ENCODE data around the gene COL8A2.

COL8A2 gene

GRCh38 chr1:36098650-36099365, 26.2 kb downstream of the COL8A2 start:
- no peak for DNase-seq
- peaks cover 2 to 17% (median 12%) of the 10 kb centered on the region in 4 experiments for H3K36me3 ChIP-seq (ENCODE audit: control insufficient read depth in 4 of 4, insufficient read depth in 4 of 4, low read length in 3 of 4)
- H3K4me3 ChIP-seq (ENCODE audit: control insufficient read depth in 1 of 7, extremely low read depth in 1 of 7, insufficient read depth in 4 of 7, low read depth in 2 of 7, low read length in 6 of 7) = no peak overlapping the region
- 94% methylated on average over 13 of the region's 13 CpGs for WGBS (ENCODE audit: insufficient coverage)
- peaks cover 0 to 20% (median 13%) of the 10 kb centered on the region in 4 experiments for H3K4me1 ChIP-seq (ENCODE audit: control extremely low read depth in 1 of 4, control insufficient read depth in 4 of 4, insufficient read depth in 4 of 4, low read length in 3 of 4)
- ChIA-PET POLR2A (no interaction called here), CTCF (interaction anchor here (0.8 to 17.2 kb wide), 6 partner anchors 9 to 201 kb away, joined by 3 to 283 read pairs (median 26); no protein-coding TSS in a partner anchor)
- no peak overlapping the region for H3K27ac ChIP-seq (ENCODE audit: insufficient read depth in 1 of 2, low read depth in 1 of 2, low read length in 2 of 2, poor library complexity in 1 of 2, severe bottlenecking in 2 of 2)
- no peaks in the 10 kb centered on the region for H3K27me3 ChIP-seq (replicated peaks in 2 of 5; ENCODE audit: control insufficient read depth in 4 of 5, insufficient read depth in 5 of 5, low read length in 4 of 5)
- no peaks in the 10 kb centered on the region for H3K9me3 ChIP-seq (ENCODE audit: control extremely low read depth in 1 of 5, control insufficient read depth in 4 of 5, insufficient read depth in 2 of 5, low read depth in 1 of 5, low read length in 4 of 5)

GRCh38 chr1:36097693-36098585, 27.1 kb downstream of the COL8A2 start:
- no peak for DNase-seq
- H3K4me1 ChIP-seq (ENCODE audit: control extremely low read depth in 1 of 4, control insufficient read depth in 4 of 4, insufficient read depth in 4 of 4, low read length in 3 of 4) = peaks cover 0 to 20% (median 13%) of the 10 kb centered on the region in 4 experiments
- no peaks in the 10 kb centered on the region for H3K27me3 ChIP-seq (replicated peaks in 2 of 5; ENCODE audit: control insufficient read depth in 4 of 5, insufficient read depth in 5 of 5, low read length in 4 of 5)
- H3K4me3 ChIP-seq (ENCODE audit: control insufficient read depth in 1 of 7, extremely low read depth in 1 of 7, insufficient read depth in 4 of 7, low read depth in 2 of 7, low read length in 6 of 7) = no peak overlapping the region
- H3K9me3 ChIP-seq (ENCODE audit: control extremely low read depth in 1 of 5, control insufficient read depth in 4 of 5, insufficient read depth in 2 of 5, low read depth in 1 of 5, low read length in 4 of 5) = no peaks in the 10 kb centered on the region
- 98% methylated on average over 32 of the region's 33 CpGs for WGBS (ENCODE audit: insufficient coverage)
- ChIA-PET CTCF (interaction anchor here (0.8 to 17.2 kb wide), 10 partner anchors 8 to 202 kb away, joined by 3 to 283 read pairs (median 4); no protein-coding TSS in a partner anchor), POLR2A (interaction anchor here (0.5 to 0.6 kb wide), 2 partner anchors 58 kb away, joined by 3 read pairs; partner anchors contain the start of gene MAP7D1)
- H3K27ac ChIP-seq (ENCODE audit: insufficient read depth in 1 of 2, low read depth in 1 of 2, low read length in 2 of 2, poor library complexity in 1 of 2, severe bottlenecking in 2 of 2) = no peak overlapping the region
- H3K36me3 ChIP-seq (ENCODE audit: control insufficient read depth in 4 of 4, insufficient read depth in 4 of 4, low read length in 3 of 4) = peaks cover 11 to 26% (median 21%) of the 10 kb centered on the region in 4 experiments

GRCh38 chr1:36096500-36097432, 28.3 kb downstream of the COL8A2 start:
- no peak overlapping the region for H3K4me3 ChIP-seq (ENCODE audit: control insufficient read depth in 1 of 7, extremely low read depth in 1 of 7, insufficient read depth in 4 of 7, low read depth in 2 of 7, low read length in 6 of 7)
- H3K27ac ChIP-seq (ENCODE audit: insufficient read depth in 1 of 2, low read depth in 1 of 2, low read length in 2 of 2, poor library complexity in 1 of 2, severe bottlenecking in 2 of 2) = peak overlapping the region in 1 of 2 experiments; percentile 39
- peak in 2 of 3 donors; percentile 32 to 34 for DNase-seq
- H3K36me3 ChIP-seq (ENCODE audit: control insufficient read depth in 4 of 4, insufficient read depth in 4 of 4, low read length in 3 of 4) = peaks cover 22 to 38% (median 32%) of the 10 kb centered on the region in 4 experiments
- H3K4me1 ChIP-seq (ENCODE audit: control extremely low read depth in 1 of 4, control insufficient read depth in 4 of 4, insufficient read depth in 4 of 4, low read length in 3 of 4) = peaks cover 0 to 20% (median 13%) of the 10 kb centered on the region in 4 experiments
- WGBS (ENCODE audit: insufficient coverage) = 91% methylated on average over 11 of the region's 16 CpGs
- POLR2A ChIA-PET = interaction anchor here (0.5 kb wide), 2 partner anchors 22 to 59 kb away, joined by 3 read pairs; partner anchors contain the start of gene MAP7D1
- CTCF ChIA-PET = interaction anchor here (0.7 to 17.2 kb wide), 9 partner anchors 11 to 193 kb away, joined by 3 to 283 read pairs (median 4); no protein-coding TSS in a partner anchor
- H3K9me3 ChIP-seq (ENCODE audit: control extremely low read depth in 1 of 5, control insufficient read depth in 4 of 5, insufficient read depth in 2 of 5, low read depth in 1 of 5, low read length in 4 of 5) = no peaks in the 10 kb centered on the region
- no peaks in the 10 kb centered on the region for H3K27me3 ChIP-seq (replicated peaks in 2 of 5; ENCODE audit: control insufficient read depth in 4 of 5, insufficient read depth in 5 of 5, low read length in 4 of 5)

GRCh38 chr1:36095760-36096405, 29.1 kb downstream of the COL8A2 start:
- CTCF ChIA-PET = interaction anchor here (1.0 to 17.2 kb wide), 5 partner anchors 36 to 192 kb away, joined by 3 to 283 read pairs (median 5); no protein-coding TSS in a partner anchor
- H3K9me3 ChIP-seq (ENCODE audit: control extremely low read depth in 1 of 5, control insufficient read depth in 4 of 5, insufficient read depth in 2 of 5, low read depth in 1 of 5, low read length in 4 of 5) = no peaks in the 10 kb centered on the region
- peak in 2 of 3 donors; percentile 60 to 65 for DNase-seq
- WGBS (ENCODE audit: insufficient coverage) = 77% methylated on average over 6 of the region's 15 CpGs
- POLR2A ChIA-PET = no interaction called here
- no peak overlapping the region for H3K4me3 ChIP-seq (ENCODE audit: control insufficient read depth in 1 of 7, extremely low read depth in 1 of 7, insufficient read depth in 4 of 7, low read depth in 2 of 7, low read length in 6 of 7)
- H3K4me1 ChIP-seq (ENCODE audit: control extremely low read depth in 1 of 4, control insufficient read depth in 4 of 4, insufficient read depth in 4 of 4, low read length in 3 of 4) = peaks cover 0 to 20% (median 14%) of the 10 kb centered on the region in 4 experiments
- no peaks in the 10 kb centered on the region for H3K27me3 ChIP-seq (replicated peaks in 2 of 5; ENCODE audit: control insufficient read depth in 4 of 5, insufficient read depth in 5 of 5, low read length in 4 of 5)
- H3K27ac ChIP-seq (ENCODE audit: insufficient read depth in 1 of 2, low read depth in 1 of 2, low read length in 2 of 2, poor library complexity in 1 of 2, severe bottlenecking in 2 of 2) = peak overlapping the region in 1 of 2 experiments; percentile 39
- H3K36me3 ChIP-seq (ENCODE audit: control insufficient read depth in 4 of 4, insufficient read depth in 4 of 4, low read length in 3 of 4) = peaks cover 22 to 46% (median 36%) of the 10 kb centered on the region in 4 experiments

GRCh38 chr1:36094621-36095061, 30.4 kb downstream of the COL8A2 start:
- CTCF ChIA-PET = interaction anchor here (1.1 to 17.2 kb wide), 4 partner anchors 12 to 209 kb away, joined by 3 to 283 read pairs (median 26); no protein-coding TSS in a partner anchor
- Histone ChIP-seq H3K27me3 (replicated peaks in 2 of 5; ENCODE audit: control insufficient read depth in 4 of 5, insufficient read depth in 5 of 5, low read length in 4 of 5) (no peaks in the 10 kb centered on the region), H3K36me3 (ENCODE audit: control insufficient read depth in 4 of 4, insufficient read depth in 4 of 4, low read length in 3 of 4) (peaks cover 22 to 46% (median 36%) of the 10 kb centered on the region in 4 experiments), H3K27ac (ENCODE audit: insufficient read depth in 1 of 2, low read depth in 1 of 2, low read length in 2 of 2, poor library complexity in 1 of 2, severe bottlenecking in 2 of 2) (peak overlapping the region in 1 of 2 experiments; percentile 35), H3K4me1 (ENCODE audit: control extremely low read depth in 1 of 4, control insufficient read depth in 4 of 4, insufficient read depth in 4 of 4, low read length in 3 of 4) (peaks cover 3 to 25% (median 20%) of the 10 kb centered on the region in 4 experiments), H3K9me3 (ENCODE audit: control extremely low read depth in 1 of 5, control insufficient read depth in 4 of 5, insufficient read depth in 2 of 5, low read depth in 1 of 5, low read length in 4 of 5) (no peaks in the 10 kb centered on the region), H3K4me3 (ENCODE audit: control insufficient read depth in 1 of 7, extremely low read depth in 1 of 7, insufficient read depth in 4 of 7, low read depth in 2 of 7, low read length in 6 of 7) (no peak overlapping the region)
- 96% methylated on average over 7 of the region's 8 CpGs for WGBS (ENCODE audit: insufficient coverage)
- POLR2A ChIA-PET = no interaction called here
- no peak for DNase-seq

Data from common myeloid progenitor, CD34-positive (primary cell).